ENCODE data around the gene CTBP1. TPM values are rescaled to one million over a fixed set of nuclear protein-coding genes. Genes with fewer than 3 reads are reported as not detected.

CTBP1 gene
- total RNA-seq, 1 experiment from 2014 or later, result 136 TPM

DNA sequence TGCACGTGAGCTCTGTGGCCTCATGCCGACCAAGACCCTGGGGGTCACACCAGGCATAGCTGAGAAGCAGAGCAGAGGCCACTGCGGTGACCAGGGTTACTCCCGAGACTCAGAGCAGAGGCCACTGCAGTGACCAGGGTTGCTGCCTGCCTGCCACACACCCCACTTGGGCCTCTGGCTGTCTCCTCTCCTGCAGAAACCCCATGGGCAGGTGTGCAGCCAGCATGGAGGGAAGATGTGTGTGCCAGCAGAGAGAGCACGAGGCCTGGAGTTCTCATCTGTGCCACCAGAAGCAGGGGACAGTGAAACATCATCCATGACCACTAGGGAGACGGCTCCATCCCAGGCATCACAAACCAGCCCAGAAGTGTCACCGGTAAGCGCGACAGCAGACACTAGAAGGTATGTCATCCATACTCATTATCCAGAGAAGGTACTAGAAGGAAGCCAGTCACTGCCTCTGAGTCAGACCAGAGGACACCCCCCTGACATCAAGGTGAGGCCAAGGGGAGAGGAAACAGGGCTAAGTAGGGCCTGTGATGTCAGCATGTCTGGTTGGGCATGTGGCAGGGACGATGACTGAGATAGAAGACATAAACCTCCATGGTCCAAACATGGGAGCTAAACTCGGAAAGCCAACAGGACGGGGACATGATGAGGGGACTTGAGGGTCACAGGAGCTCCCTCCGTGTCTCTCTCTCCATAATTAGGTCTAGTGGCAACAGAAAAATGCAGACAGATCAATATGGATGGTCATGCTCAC, 52.3 kb downstream of the CTBP1 start:
- Mint-ChIP-seq H3K27me3 (ENCODE audit: low read depth) (peaks cover 12% of the 10 kb centered on the region), H3K36me3 (ENCODE audit: insufficient read depth in 1 of 3, low read depth in 3 of 3) (no peaks in the 10 kb centered on the region; a peak in 1 of 7 replicates), H3K9me3 (no peaks in the 10 kb centered on the region), H3K4me3 (no peak overlapping the region), H3K4me1 (no peaks in the 10 kb centered on the region), H3K27ac (no peak overlapping the region; a peak in 1 of 7 replicates)
- H3K14ac ChIP-seq (ENCODE audit: insufficient read depth, low read length), result no peak overlapping the region
- TF ChIP-seq, protein P1, sequence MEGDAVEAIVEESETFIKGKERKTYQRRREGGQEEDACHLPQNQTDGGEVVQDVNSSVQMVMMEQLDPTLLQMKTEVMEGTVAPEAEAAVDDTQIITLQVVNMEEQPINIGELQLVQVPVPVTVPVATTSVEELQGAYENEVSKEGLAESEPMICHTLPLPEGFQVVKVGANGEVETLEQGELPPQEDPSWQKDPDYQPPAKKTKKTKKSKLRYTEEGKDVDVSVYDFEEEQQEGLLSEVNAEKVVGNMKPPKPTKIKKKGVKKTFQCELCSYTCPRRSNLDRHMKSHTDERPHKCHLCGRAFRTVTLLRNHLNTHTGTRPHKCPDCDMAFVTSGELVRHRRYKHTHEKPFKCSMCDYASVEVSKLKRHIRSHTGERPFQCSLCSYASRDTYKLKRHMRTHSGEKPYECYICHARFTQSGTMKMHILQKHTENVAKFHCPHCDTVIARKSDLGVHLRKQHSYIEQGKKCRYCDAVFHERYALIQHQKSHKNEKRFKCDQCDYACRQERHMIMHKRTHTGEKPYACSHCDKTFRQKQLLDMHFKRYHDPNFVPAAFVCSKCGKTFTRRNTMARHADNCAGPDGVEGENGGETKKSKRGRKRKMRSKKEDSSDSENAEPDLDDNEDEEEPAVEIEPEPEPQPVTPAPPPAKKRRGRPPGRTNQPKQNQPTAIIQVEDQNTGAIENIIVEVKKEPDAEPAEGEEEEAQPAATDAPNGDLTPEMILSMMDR (conservative IDR thresholded peaks at IDR 0.05), result no peak
- no peaks in the 10 kb centered on the region for H3K79me2 ChIP-seq (ENCODE audit: insufficient read depth, low read length)
- H2BK5ac ChIP-seq (ENCODE audit: insufficient read length, low read length), result no peak overlapping the region
- H4K91ac ChIP-seq (ENCODE audit: insufficient read length, low read depth, low read length), result no peak overlapping the region
- H4K5ac ChIP-seq (ENCODE audit: insufficient read length, low read depth, low read length), result no peak overlapping the region
- H4K20me1 ChIP-seq (ENCODE audit: control insufficient read depth, insufficient read depth, insufficient read length), result peaks cover 4% of the 10 kb centered on the region
- H3K4me2 ChIP-seq (ENCODE audit: insufficient read depth, insufficient read length, low read length), result no peak overlapping the region
- H2BK15ac ChIP-seq (ENCODE audit: low read depth, low read length), result no peak overlapping the region
- H3K4ac ChIP-seq (ENCODE audit: low read depth, low read length), result no peak overlapping the region
- no peak overlapping the region for H2BK120ac ChIP-seq (ENCODE audit: low read depth, low read length, poor library complexity, severe bottlenecking)
- no peak overlapping the region for H3K56ac ChIP-seq (ENCODE audit: insufficient read length, low read depth, low read length)
- no CpG with 5 or more reads among the region's 13 CpGs for WGBS (ENCODE audit: extremely low coverage, insufficient read length, low lambda C conversion rate)
- no peak overlapping the region for H2AFZ ChIP-seq (ENCODE audit: low read length)
- no peak overlapping the region for H2BK20ac ChIP-seq (ENCODE audit: low read depth, low read length, poor library complexity, severe bottlenecking)
- H3K79me1 ChIP-seq (ENCODE audit: insufficient read depth, low read depth, low read length, poor library complexity, severe bottlenecking), result no peaks in the 10 kb centered on the region
- no peaks in the 10 kb centered on the region for H3K4me1 ChIP-seq (ENCODE audit: insufficient read depth, low read length)
- no peak overlapping the region for H3K18ac ChIP-seq (ENCODE audit: insufficient read length, low read depth, low read length)
- no peaks in the 10 kb centered on the region for H3K23me2 ChIP-seq (ENCODE audit: insufficient read length, low read depth, low read length, poor library complexity, severe bottlenecking)
- H3T11ph ChIP-seq (ENCODE audit: low read length), result no peak overlapping the region
- no peak overlapping the region for H4K8ac ChIP-seq (replicated peaks; ENCODE audit: insufficient read length, low read depth, low read length)
- H3K9me3 ChIP-seq (ENCODE audit: control insufficient read depth, low read depth, low read length), result no peaks in the 10 kb centered on the region
- no peak overlapping the region for H2AK5ac ChIP-seq (ENCODE audit: insufficient read length, low read length)
- no peak overlapping the region for H3K27ac ChIP-seq (ENCODE audit: insufficient read length, low read depth, low read length)
- no peak overlapping the region for H3K9ac ChIP-seq (ENCODE audit: extremely low read depth, insufficient read length, low read length)
- no peaks in the 10 kb centered on the region for H3K27me3 ChIP-seq (ENCODE audit: insufficient read depth, low read length)
- no peak overlapping the region for H2BK12ac ChIP-seq (ENCODE audit: insufficient read length, low read depth, low read length)
- H3K23ac ChIP-seq (ENCODE audit: insufficient read length, low read depth, low read length), result no peak overlapping the region
- no peak for DNase-seq

Measured in H9 (cell line).